Measurements from ENCODE around the gene TRPM7. TPM values are rescaled to one million over a fixed set of nuclear protein-coding genes. Genes with fewer than 3 reads are reported as not detected.

The TRPM7 gene
- total and polyA plus RNA-seq, 4 experiments from 2014 or later, result 12.2 to 66.7 (median 40.1) TPM

DNA sequence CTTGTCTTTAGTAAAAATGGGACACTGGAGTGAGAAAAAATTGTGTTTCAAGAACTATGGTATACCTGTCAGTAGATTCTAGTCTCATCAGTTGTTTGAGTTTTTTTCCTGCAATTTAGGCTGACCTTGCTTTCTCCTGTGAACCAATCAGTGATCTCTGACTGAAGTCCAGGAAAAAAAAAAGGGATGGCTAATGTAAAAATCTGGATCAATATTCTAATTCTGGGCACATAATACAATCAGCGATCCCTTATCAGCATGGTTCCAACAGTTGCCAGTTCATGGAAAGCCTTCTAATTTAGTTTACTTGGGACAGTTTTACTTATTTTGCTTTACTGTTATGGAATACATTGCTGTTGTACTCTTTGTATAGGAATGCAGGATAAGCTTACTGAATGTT is 17.0 kb downstream of the TRPM7 start:
- H3K4me3 Mint-ChIP-seq, result no peak overlapping the region
- H3K4me1 ChIP-seq (ENCODE audit: insufficient read depth, low read length), result peaks cover 7% of the 10 kb centered on the region
- H3K9me3 ChIP-seq (ENCODE audit: control insufficient read depth in 1 of 2, low read length in 2 of 2), result no peaks in the 10 kb centered on the region
- H3K36me3 ChIP-seq (ENCODE audit: insufficient read depth, low read length), result no peaks in the 10 kb centered on the region
- intact Hi-C loops (cut with micrococcal nuclease), result no loop called here
- peaks cover 0 to 15% of the 10 kb centered on the region in 2 donors for H3K36me3 Mint-ChIP-seq
- H3K4me3 ChIP-seq (ENCODE audit: low read length in 2 of 2), result no peak overlapping the region
- no peak overlapping the region for H3K27ac ChIP-seq (ENCODE audit: low read depth, low read length)
- H3K4me1 Mint-ChIP-seq, result peaks cover 16 to 38% (median 34%) of the 10 kb centered on the region in 4 donors
- DNase-seq, result no peak
- H3K27me3 ChIP-seq (ENCODE audit: insufficient read depth, low read length), result no peaks in the 10 kb centered on the region
- no peaks in the 10 kb centered on the region for H3K27me3 Mint-ChIP-seq
- ChIA-PET CTCF (ENCODE audit: partially characterized antibody) (no interaction called here), POLR2A (ENCODE audit: partially characterized antibody) (no interaction called here)
- peak overlapping the region in 1 of 7 donors; percentile 20 for H3K27ac Mint-ChIP-seq
- no peaks in the 10 kb centered on the region for H3K9me3 Mint-ChIP-seq

GRCh38 chr15:50665938-50666337 is 20.7 kb downstream of the TRPM7 start:
- H3K36me3 Mint-ChIP-seq, result peaks cover 0 to 24% of the 10 kb centered on the region in 2 donors
- no peak overlapping the region for H3K4me3 ChIP-seq (ENCODE audit: low read length in 2 of 2)
- no peak overlapping the region for H3K27ac ChIP-seq (ENCODE audit: low read depth, low read length)
- H3K27ac Mint-ChIP-seq, result peak overlapping the region in 1 of 7 donors; percentile 60
- H3K27me3 Mint-ChIP-seq, result no peaks in the 10 kb centered on the region
- H3K9me3 Mint-ChIP-seq, result no peaks in the 10 kb centered on the region
- intact Hi-C loops (cut with micrococcal nuclease), result no loop called here
- no peak for DNase-seq
- POLR2A ChIA-PET (ENCODE audit: partially characterized antibody), result no interaction called here
- H3K36me3 ChIP-seq (ENCODE audit: insufficient read depth, low read length), result peaks cover 20% of the 10 kb centered on the region
- peaks cover 7% of the 10 kb centered on the region for H3K4me1 ChIP-seq (ENCODE audit: insufficient read depth, low read length)
- no peak overlapping the region for H3K4me3 Mint-ChIP-seq
- CTCF ChIA-PET (ENCODE audit: partially characterized antibody), result interaction anchor here (1.0 to 1.1 kb wide), 2 partner anchors 9 to 13 kb away, joined by 3 read pairs; no protein-coding TSS in a partner anchor
- no peaks in the 10 kb centered on the region for H3K27me3 ChIP-seq (ENCODE audit: insufficient read depth, low read length)
- H3K9me3 ChIP-seq (ENCODE audit: control insufficient read depth in 1 of 2, low read length in 2 of 2), result no peaks in the 10 kb centered on the region
- peaks cover 12 to 31% (median 25%) of the 10 kb centered on the region in 4 donors for H3K4me1 Mint-ChIP-seq

DNA sequence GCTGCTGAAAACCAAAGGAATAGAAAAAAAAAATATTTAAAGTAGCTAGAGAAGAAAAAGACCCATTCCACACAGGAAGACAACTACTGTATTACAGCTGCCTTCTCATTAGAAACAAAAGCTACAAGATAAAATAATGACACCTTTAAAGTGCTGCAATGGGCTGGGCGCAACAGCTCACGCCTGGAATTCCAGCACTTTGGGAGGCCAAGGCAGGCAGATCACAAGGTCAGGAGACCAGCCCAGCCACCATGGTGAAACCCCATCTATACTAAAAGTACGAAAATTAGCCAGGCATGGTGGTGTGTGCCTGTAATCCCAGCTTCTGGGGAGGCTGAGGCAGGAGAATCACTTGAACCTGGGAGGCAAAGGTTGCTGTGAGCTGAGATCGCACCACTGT is 31.0 kb downstream of the TRPM7 start:
- H3K9me3 ChIP-seq (ENCODE audit: control insufficient read depth in 1 of 2, low read length in 2 of 2), result no peaks in the 10 kb centered on the region
- H3K4me1 ChIP-seq (ENCODE audit: insufficient read depth, low read length), result no peaks in the 10 kb centered on the region
- H3K36me3 Mint-ChIP-seq, result peaks cover 31 to 63% of the 10 kb centered on the region in 2 donors
- H3K36me3 ChIP-seq (ENCODE audit: insufficient read depth, low read length), result peaks cover 21% of the 10 kb centered on the region
- no peak overlapping the region for H3K4me3 Mint-ChIP-seq
- H3K27me3 Mint-ChIP-seq, result no peaks in the 10 kb centered on the region
- H3K27ac ChIP-seq (ENCODE audit: low read depth, low read length), result no peak overlapping the region
- no peaks in the 10 kb centered on the region for H3K9me3 Mint-ChIP-seq
- H3K4me3 ChIP-seq (ENCODE audit: low read length in 2 of 2), result no peak overlapping the region
- ChIA-PET CTCF (ENCODE audit: partially characterized antibody) (interaction anchor here (1.1 kb wide), 1 partner anchor 221 kb away, joined by 3 read pairs; no protein-coding TSS in a partner anchor), POLR2A (ENCODE audit: partially characterized antibody) (no interaction called here)
- peaks cover 3 to 11% (median 8%) of the 10 kb centered on the region in 4 donors for H3K4me1 Mint-ChIP-seq
- peak overlapping the region in 1 of 7 donors; percentile 30 for H3K27ac Mint-ChIP-seq
- no peaks in the 10 kb centered on the region for H3K27me3 ChIP-seq (ENCODE audit: insufficient read depth, low read length)
- intact Hi-C loops (cut with micrococcal nuclease), result no loop called here
- no peak for DNase-seq

GRCh38 chr15:50653156-50653743 is 33.3 kb downstream of the TRPM7 start:
- H3K27ac Mint-ChIP-seq, result peak overlapping the region in 4 of 7 donors; percentile 2 to 75 (median 6)
- POLR2A ChIA-PET (ENCODE audit: partially characterized antibody), result no interaction called here
- Histone ChIP-seq H3K27ac (ENCODE audit: low read depth, low read length) (no peak overlapping the region), H3K4me1 (ENCODE audit: insufficient read depth, low read length) (no peaks in the 10 kb centered on the region), H3K4me3 (ENCODE audit: low read length in 2 of 2) (no peak overlapping the region), H3K27me3 (ENCODE audit: insufficient read depth, low read length) (no peaks in the 10 kb centered on the region), H3K36me3 (ENCODE audit: insufficient read depth, low read length) (peaks cover 23% of the 10 kb centered on the region), H3K9me3 (ENCODE audit: control insufficient read depth in 1 of 2, low read length in 2 of 2) (no peaks in the 10 kb centered on the region)
- H3K4me1 Mint-ChIP-seq, result peaks cover 3 to 11% (median 8%) of the 10 kb centered on the region in 4 donors
- peaks cover 31 to 67% of the 10 kb centered on the region in 2 donors for H3K36me3 Mint-ChIP-seq
- H3K27me3 Mint-ChIP-seq, result no peaks in the 10 kb centered on the region
- no peak overlapping the region for H3K4me3 Mint-ChIP-seq
- CTCF ChIA-PET (ENCODE audit: partially characterized antibody), result interaction anchor here (0.6 to 2.8 kb wide), 5 partner anchors 13 to 223 kb away, joined by 3 to 13 read pairs (median 3); no protein-coding TSS in a partner anchor
- DNase-seq, result no peak
- H3K9me3 Mint-ChIP-seq, result no peaks in the 10 kb centered on the region
- intact Hi-C loops (cut with micrococcal nuclease), result no loop called here

DNA sequence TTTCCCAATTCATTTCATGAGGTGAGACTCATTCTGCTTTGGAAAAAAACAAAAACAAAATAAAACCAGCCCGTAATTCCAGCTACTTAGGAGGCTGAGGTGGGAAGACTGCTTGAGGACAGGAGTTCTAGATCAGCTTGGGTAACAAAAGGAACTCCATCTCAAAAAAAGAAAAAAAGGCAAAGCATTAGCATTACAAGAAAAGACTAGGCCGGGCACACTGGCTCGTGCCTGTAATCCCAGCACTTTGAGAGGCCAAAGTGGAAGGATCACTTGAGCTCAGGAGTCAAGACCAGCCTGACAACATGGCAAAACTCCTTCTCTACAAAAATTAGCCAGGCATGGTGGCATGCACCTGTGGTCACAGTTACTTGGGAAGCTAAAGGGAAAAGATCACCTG is 33.9 kb downstream of the TRPM7 start:
- Mint-ChIP-seq H3K36me3 (peaks cover 31 to 69% of the 10 kb centered on the region in 2 donors), H3K27ac (peak overlapping the region in 2 of 7 donors; percentile 43 to 60), H3K9me3 (no peaks in the 10 kb centered on the region)

GRCh38 chr15:50641318-50641717 is 45.3 kb downstream of the TRPM7 start:
- intact Hi-C loops (cut with micrococcal nuclease), result no loop called here
- Mint-ChIP-seq H3K9me3 (no peaks in the 10 kb centered on the region), H3K27me3 (no peaks in the 10 kb centered on the region), H3K36me3 (peaks cover 39 to 61% of the 10 kb centered on the region in 2 donors), H3K27ac (peak overlapping the region in 3 of 7 donors; percentile 18 to 70 (median 29)), H3K4me1 (peaks cover 5 to 16% (median 8%) of the 10 kb centered on the region in 4 donors), H3K4me3 (no peak overlapping the region)
- H3K4me3 ChIP-seq (ENCODE audit: low read length in 2 of 2), result no peak overlapping the region
- no peak overlapping the region for H3K27ac ChIP-seq (ENCODE audit: low read depth, low read length)
- H3K27me3 ChIP-seq (ENCODE audit: insufficient read depth, low read length), result no peaks in the 10 kb centered on the region
- POLR2A ChIA-PET (ENCODE audit: partially characterized antibody), result no interaction called here
- DNase-seq, result no peak
- peaks cover 29% of the 10 kb centered on the region for H3K36me3 ChIP-seq (ENCODE audit: insufficient read depth, low read length)
- H3K4me1 ChIP-seq (ENCODE audit: insufficient read depth, low read length), result no peaks in the 10 kb centered on the region
- CTCF ChIA-PET (ENCODE audit: partially characterized antibody), result no interaction called here
- H3K9me3 ChIP-seq (ENCODE audit: control insufficient read depth in 1 of 2, low read length in 2 of 2), result no peaks in the 10 kb centered on the region

More for the DNA sequence above, 33.9 kb downstream of the TRPM7 start:
- no peak overlapping the region for H3K4me3 ChIP-seq (ENCODE audit: low read length in 2 of 2)
- no peaks in the 10 kb centered on the region for H3K27me3 Mint-ChIP-seq
- intact Hi-C loops (cut with micrococcal nuclease), result no loop called here
- no peak overlapping the region for H3K27ac ChIP-seq (ENCODE audit: low read depth, low read length)
- H3K9me3 ChIP-seq (ENCODE audit: control insufficient read depth in 1 of 2, low read length in 2 of 2), result no peaks in the 10 kb centered on the region
- H3K4me3 Mint-ChIP-seq, result no peak overlapping the region
- H3K36me3 ChIP-seq (ENCODE audit: insufficient read depth, low read length), result peaks cover 23% of the 10 kb centered on the region
- H3K4me1 ChIP-seq (ENCODE audit: insufficient read depth, low read length), result no peaks in the 10 kb centered on the region
- DNase-seq, result no peak
- peaks cover 3 to 11% (median 8%) of the 10 kb centered on the region in 4 donors for H3K4me1 Mint-ChIP-seq
- ChIA-PET POLR2A (ENCODE audit: partially characterized antibody) (interaction anchor here (0.6 kb wide), 1 partner anchor 112 kb away, joined by 4 read pairs; no protein-coding TSS in a partner anchor), CTCF (ENCODE audit: partially characterized antibody) (interaction anchor here (0.8 to 2.8 kb wide), 3 partner anchors 15 to 224 kb away, joined by 3 to 13 read pairs (median 5); no protein-coding TSS in a partner anchor)
- H3K27me3 ChIP-seq (ENCODE audit: insufficient read depth, low read length), result no peaks in the 10 kb centered on the region

DNA sequence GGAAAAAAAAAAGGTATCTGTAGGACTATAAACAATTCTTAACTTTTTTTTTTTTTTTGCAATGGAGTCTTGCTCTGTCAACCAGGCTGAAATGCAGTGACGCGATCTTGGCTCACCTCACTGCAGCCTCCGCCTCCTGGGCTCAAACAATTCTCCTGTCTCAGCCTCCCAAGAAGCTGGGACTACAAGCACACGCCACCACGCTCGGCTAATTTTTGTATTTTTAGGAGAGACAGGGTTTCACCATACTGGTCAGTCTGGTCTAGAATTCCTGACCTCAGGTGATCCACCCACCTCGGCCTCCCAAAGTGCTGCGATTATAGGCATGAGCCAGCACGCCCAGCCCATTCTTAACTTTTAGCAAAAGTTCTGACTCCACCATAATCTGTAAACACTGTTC is 50.5 kb downstream of the TRPM7 start:
- Mint-ChIP-seq H3K4me1 (peaks cover 1 to 13% (median 3%) of the 10 kb centered on the region in 4 donors), H3K36me3 (peaks cover 36 to 55% of the 10 kb centered on the region in 2 donors), H3K9me3 (no peaks in the 10 kb centered on the region), H3K27me3 (no peaks in the 10 kb centered on the region), H3K27ac (no peak overlapping the region), H3K4me3 (no peak overlapping the region)
- H3K27me3 ChIP-seq (ENCODE audit: insufficient read depth, low read length), result no peaks in the 10 kb centered on the region
- peaks cover 24% of the 10 kb centered on the region for H3K36me3 ChIP-seq (ENCODE audit: insufficient read depth, low read length)
- no peak overlapping the region for H3K27ac ChIP-seq (ENCODE audit: low read depth, low read length)
- H3K9me3 ChIP-seq (ENCODE audit: control insufficient read depth in 1 of 2, low read length in 2 of 2), result no peaks in the 10 kb centered on the region
- intact Hi-C loops (cut with micrococcal nuclease), result no loop called here
- ChIA-PET POLR2A (ENCODE audit: partially characterized antibody) (no interaction called here), CTCF (ENCODE audit: partially characterized antibody) (no interaction called here)
- no peak for DNase-seq
- no peak overlapping the region for H3K4me3 ChIP-seq (ENCODE audit: low read length in 2 of 2)
- no peaks in the 10 kb centered on the region for H3K4me1 ChIP-seq (ENCODE audit: insufficient read depth, low read length)
